Liver (tissue), 9 donors: ENCODE results near the gene CPED1. TPM values are rescaled to one million over a fixed set of nuclear protein-coding genes. Genes with fewer than 3 reads are reported as not detected.
"Not testable (repeated sequence)": the region's sequence is repeated elsewhere in the genome, so short reads cannot be mapped to it uniquely, and the experiment has no call there.

Experiments used
- DNase-seq: peaks from one replicate; pipeline ENCODE4 v3.0.0-alpha.2; 2017; ENCODE audit warnings: low spot score
- H3K27ac ChIP-seq, 2 donors: one replicate each; pipeline ENCODE4 v1.7.0; 2013; ENCODE audit warnings: inconsistent platforms in 2 of 2, low read length in 2 of 2, control low read depth in 1 of 2, low read depth in 1 of 2, mild to moderate bottlenecking in 1 of 2
- H3K27me3 ChIP-seq, 4 donors: one replicate each; pipeline versions ENCODE4 v1.6.1 to v1.7.0; 2013; ENCODE audit warnings: low read length in 3 of 4, inconsistent platforms in 1 of 4, mild to moderate bottlenecking in 1 of 4, moderate library complexity in 1 of 4; ENCODE audit not compliant: control insufficient read depth in 4 of 4, insufficient read depth in 4 of 4
- H3K36me3 ChIP-seq, 4 donors: one replicate each; pipeline versions ENCODE4 v1.6.1 to v1.7.0; 2013; ENCODE audit warnings: low read length in 3 of 4, mild to moderate bottlenecking in 3 of 4, low read depth in 1 of 4, moderate library complexity in 1 of 4; ENCODE audit not compliant: control insufficient read depth in 4 of 4, insufficient read depth in 3 of 4
- H3K4me1 ChIP-seq, 4 donors: one replicate each; pipeline versions ENCODE4 v1.6.1 to v1.7.0; 2013; ENCODE audit warnings: low read length in 3 of 4, mild to moderate bottlenecking in 3 of 4, moderate library complexity in 1 of 4; ENCODE audit not compliant: control insufficient read depth in 4 of 4, insufficient read depth in 4 of 4
- H3K4me3 ChIP-seq, 3 donors: one replicate each; pipeline versions ENCODE4 v1.6.1 to v1.7.0; 2013; ENCODE audit warnings: low read length in 3 of 3, control low read depth in 1 of 3, low read depth in 1 of 3, mild to moderate bottlenecking in 1 of 3
- H3K9ac ChIP-seq, 2 donors: one replicate each; pipeline ENCODE4 v1.7.0; 2013; ENCODE audit warnings: low read length in 2 of 2, mild to moderate bottlenecking in 2 of 2, moderate library complexity in 2 of 2, control low read depth in 1 of 2, low read depth in 1 of 2
- H3K9me3 ChIP-seq, 4 donors: one replicate each; pipeline versions ENCODE4 v1.6.1 to v1.7.0; 2013; ENCODE audit warnings: low read length in 3 of 4; ENCODE audit not compliant: control insufficient read depth in 4 of 4
- EGR1 ChIP-seq, 2 donors: IDR thresholded peaks; 2 replicates each; pipeline ENCODE4 v1.6.1; 2016 to 2018; ENCODE audit warnings: antibody characterized with exemption in 2 of 2, low read depth in 2 of 2
- FOXA1 ChIP-seq: IDR thresholded peaks from 2 replicates; pipeline ENCODE4 v1.6.1; 2016; ENCODE audit warnings: antibody characterized with exemption
- FOXA2 ChIP-seq: IDR thresholded peaks from 2 replicates; pipeline ENCODE4 v1.6.1; 2016; ENCODE audit warnings: antibody characterized with exemption
- GABPA ChIP-seq, 2 donors: IDR thresholded peaks in 1 of 2; conservative IDR thresholded peaks in 1 of 2; 2 replicates each; pipeline ENCODE4 v1.6.1; 2016; ENCODE audit warnings: antibody characterized with exemption in 2 of 2, mild to moderate bottlenecking in 1 of 2, moderate library complexity in 1 of 2
- HNF4G ChIP-seq: IDR thresholded peaks from 2 replicates; pipeline ENCODE4 v1.6.1; 2016; ENCODE audit warnings: antibody characterized with exemption
- JUND ChIP-seq, 2 donors: IDR thresholded peaks; 2 replicates each; pipeline ENCODE4 v1.6.1; 2016; ENCODE audit warnings: antibody characterized with exemption in 2 of 2
- NR2F2 ChIP-seq: IDR thresholded peaks from 2 replicates; pipeline ENCODE4 v1.6.1; 2016; ENCODE audit warnings: antibody characterized with exemption
- RAD21 ChIP-seq, 2 donors: IDR thresholded peaks; 2 replicates each; pipeline ENCODE4 v1.6.1; 2016; ENCODE audit warnings: antibody characterized with exemption in 2 of 2, mild to moderate bottlenecking in 2 of 2
- RXRA ChIP-seq, 2 donors: IDR thresholded peaks; 2 replicates each; pipeline ENCODE4 v1.6.1; 2017 to 2018; ENCODE audit warnings: antibody characterized with exemption in 2 of 2, mild to moderate bottlenecking in 1 of 2
- SP1 ChIP-seq: IDR thresholded peaks from 2 replicates; pipeline ENCODE4 v1.6.1; 2018; ENCODE audit warnings: antibody characterized with exemption, mild to moderate bottlenecking
- TAF1 ChIP-seq: conservative IDR thresholded peaks from 2 replicates; pipeline ENCODE4 v1.6.1; 2016; ENCODE audit warnings: antibody characterized with exemption, mild to moderate bottlenecking
- YY1 ChIP-seq: IDR thresholded peaks from 2 replicates; pipeline ENCODE4 v1.6.1; 2016; ENCODE audit warnings: antibody characterized with exemption, mild to moderate bottlenecking
- WGBS: extraction: QIAGEN DNeasy Blood & Tissue Kit; methylation state at CpG from one replicate; pipeline ENCODE4 v1.1.7; 2013; 5-methylcytosine and 5-hydroxymethylcytosine counted together
- polyA plus RNA-seq, 2 donors: library from polyadenylated mRNA; stranded (reverse) in 1 of 2; unstranded in 1 of 2; fragments of 200-250 nt in 1 of 2; fragments of >200 nt in 1 of 2; fragmentation: Nextera tagmentation in 1 of 2; extraction: Ambion mirVana in 1 of 2; gene quantifications; one replicate each; pipeline versions ENCODE4 v1.2.1 to v1.2.3, GENCODE V29; 2013 to 2015
- total RNA-seq, 2 donors: library from RNA; depleted of rRNA; stranded (reverse); fragments of >200 nt; gene quantifications; one replicate each; pipeline ENCODE4 v1.2.3, GENCODE V29; 2014
- TF ChIP-seq, protein P1 (sequence below): IDR thresholded peaks from 2 replicates; pipeline ENCODE4 v1.6.1; 2016; ENCODE audit warnings: antibody characterized with exemption
- TF ChIP-seq, protein P2 (sequence below): IDR thresholded peaks from 2 replicates; pipeline ENCODE4 v1.6.1; 2016; ENCODE audit warnings: antibody characterized with exemption, mild to moderate bottlenecking
- TF ChIP-seq, protein P3 (sequence below): fragments of 150-350 bp; IDR thresholded peaks from 2 replicates; pipeline ENCODE4 v1.5.1; 2017; ENCODE audit warnings: improper control_type of control experiment, low read depth, low read length; ENCODE audit not compliant: missing input control
- donor health status: healthy.
- donor health status: healthy.
- donor health status: healthy.
- donor health status: healthy.
- donor health status: healthy.

The CPED1 gene
- total and polyA plus RNA-seq, 4 donors, result 8.5 to 58.0 (median 14.6) TPM

DNA sequence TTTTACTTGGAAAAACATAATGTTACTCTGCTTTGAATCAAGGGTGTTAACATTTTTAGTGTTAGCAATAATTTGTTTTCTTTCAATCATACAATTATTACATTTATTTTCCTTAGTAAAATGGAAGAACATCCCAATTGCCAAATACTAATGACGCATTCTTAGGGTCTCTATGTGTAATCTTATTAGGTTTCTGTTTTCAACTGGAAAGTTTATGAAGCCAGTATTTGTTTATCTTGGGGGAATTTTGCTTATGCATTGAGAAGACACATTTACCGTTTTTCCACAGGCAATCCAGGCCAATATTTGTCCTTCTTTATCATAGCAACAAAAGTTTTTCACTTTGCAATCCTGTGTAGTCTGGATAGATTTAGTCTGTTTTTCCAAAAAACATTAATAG lies 134.5 kb downstream of the CPED1 start:
- Histone ChIP-seq H3K4me1 (peaks cover 0 to 5% (median under 1%) of the 10 kb centered on the region in 4 donors), H3K27ac (no peak overlapping the region), H3K27me3 (no peaks in the 10 kb centered on the region), H3K9ac (no peak overlapping the region), H3K9me3 (no peaks in the 10 kb centered on the region), H3K4me3 (no peak overlapping the region), H3K36me3 (peaks cover 0 to 9% (median 2%) of the 10 kb centered on the region in 4 donors)
- TF ChIP-seq RXRA (IDR thresholded peaks at IDR 0.05) (no peak), SP1 (no peak), YY1 (no peak), JUND (IDR thresholded peaks at IDR 0.05) (no peak), EGR1 (IDR thresholded peaks at IDR 0.05; ENCODE audit: low read depth in 2 of 2) (no peak), HNF4G (no peak), FOXA2 (no peak), FOXA1 (no peak), NR2F2 (no peak), RAD21 (IDR thresholded peaks at IDR 0.05) (no peak), GABPA (IDR thresholded peaks at IDR 0.05 in 1 of 2, conservative IDR thresholded peaks at IDR 0.05 in 1 of 2) (no peak), TAF1 (no peak)
- TF ChIP-seq, protein P1, sequence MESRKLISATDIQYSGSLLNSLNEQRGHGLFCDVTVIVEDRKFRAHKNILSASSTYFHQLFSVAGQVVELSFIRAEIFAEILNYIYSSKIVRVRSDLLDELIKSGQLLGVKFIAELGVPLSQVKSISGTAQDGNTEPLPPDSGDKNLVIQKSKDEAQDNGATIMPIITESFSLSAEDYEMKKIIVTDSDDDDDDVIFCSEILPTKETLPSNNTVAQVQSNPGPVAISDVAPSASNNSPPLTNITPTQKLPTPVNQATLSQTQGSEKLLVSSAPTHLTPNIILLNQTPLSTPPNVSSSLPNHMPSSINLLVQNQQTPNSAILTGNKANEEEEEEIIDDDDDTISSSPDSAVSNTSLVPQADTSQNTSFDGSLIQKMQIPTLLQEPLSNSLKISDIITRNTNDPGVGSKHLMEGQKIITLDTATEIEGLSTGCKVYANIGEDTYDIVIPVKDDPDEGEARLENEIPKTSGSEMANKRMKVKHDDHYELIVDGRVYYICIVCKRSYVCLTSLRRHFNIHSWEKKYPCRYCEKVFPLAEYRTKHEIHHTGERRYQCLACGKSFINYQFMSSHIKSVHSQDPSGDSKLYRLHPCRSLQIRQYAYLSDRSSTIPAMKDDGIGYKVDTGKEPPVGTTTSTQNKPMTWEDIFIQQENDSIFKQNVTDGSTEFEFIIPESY, result no peak
- TF ChIP-seq, protein P2, sequence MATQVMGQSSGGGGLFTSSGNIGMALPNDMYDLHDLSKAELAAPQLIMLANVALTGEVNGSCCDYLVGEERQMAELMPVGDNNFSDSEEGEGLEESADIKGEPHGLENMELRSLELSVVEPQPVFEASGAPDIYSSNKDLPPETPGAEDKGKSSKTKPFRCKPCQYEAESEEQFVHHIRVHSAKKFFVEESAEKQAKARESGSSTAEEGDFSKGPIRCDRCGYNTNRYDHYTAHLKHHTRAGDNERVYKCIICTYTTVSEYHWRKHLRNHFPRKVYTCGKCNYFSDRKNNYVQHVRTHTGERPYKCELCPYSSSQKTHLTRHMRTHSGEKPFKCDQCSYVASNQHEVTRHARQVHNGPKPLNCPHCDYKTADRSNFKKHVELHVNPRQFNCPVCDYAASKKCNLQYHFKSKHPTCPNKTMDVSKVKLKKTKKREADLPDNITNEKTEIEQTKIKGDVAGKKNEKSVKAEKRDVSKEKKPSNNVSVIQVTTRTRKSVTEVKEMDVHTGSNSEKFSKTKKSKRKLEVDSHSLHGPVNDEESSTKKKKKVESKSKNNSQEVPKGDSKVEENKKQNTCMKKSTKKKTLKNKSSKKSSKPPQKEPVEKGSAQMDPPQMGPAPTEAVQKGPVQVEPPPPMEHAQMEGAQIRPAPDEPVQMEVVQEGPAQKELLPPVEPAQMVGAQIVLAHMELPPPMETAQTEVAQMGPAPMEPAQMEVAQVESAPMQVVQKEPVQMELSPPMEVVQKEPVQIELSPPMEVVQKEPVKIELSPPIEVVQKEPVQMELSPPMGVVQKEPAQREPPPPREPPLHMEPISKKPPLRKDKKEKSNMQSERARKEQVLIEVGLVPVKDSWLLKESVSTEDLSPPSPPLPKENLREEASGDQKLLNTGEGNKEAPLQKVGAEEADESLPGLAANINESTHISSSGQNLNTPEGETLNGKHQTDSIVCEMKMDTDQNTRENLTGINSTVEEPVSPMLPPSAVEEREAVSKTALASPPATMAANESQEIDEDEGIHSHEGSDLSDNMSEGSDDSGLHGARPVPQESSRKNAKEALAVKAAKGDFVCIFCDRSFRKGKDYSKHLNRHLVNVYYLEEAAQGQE, result no peak
- TF ChIP-seq, protein P3, sequence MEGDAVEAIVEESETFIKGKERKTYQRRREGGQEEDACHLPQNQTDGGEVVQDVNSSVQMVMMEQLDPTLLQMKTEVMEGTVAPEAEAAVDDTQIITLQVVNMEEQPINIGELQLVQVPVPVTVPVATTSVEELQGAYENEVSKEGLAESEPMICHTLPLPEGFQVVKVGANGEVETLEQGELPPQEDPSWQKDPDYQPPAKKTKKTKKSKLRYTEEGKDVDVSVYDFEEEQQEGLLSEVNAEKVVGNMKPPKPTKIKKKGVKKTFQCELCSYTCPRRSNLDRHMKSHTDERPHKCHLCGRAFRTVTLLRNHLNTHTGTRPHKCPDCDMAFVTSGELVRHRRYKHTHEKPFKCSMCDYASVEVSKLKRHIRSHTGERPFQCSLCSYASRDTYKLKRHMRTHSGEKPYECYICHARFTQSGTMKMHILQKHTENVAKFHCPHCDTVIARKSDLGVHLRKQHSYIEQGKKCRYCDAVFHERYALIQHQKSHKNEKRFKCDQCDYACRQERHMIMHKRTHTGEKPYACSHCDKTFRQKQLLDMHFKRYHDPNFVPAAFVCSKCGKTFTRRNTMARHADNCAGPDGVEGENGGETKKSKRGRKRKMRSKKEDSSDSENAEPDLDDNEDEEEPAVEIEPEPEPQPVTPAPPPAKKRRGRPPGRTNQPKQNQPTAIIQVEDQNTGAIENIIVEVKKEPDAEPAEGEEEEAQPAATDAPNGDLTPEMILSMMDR, result no peak
- DNase-seq, result no peak
- WGBS, result 68% methylated on average over 2 of the region's 2 CpGs

DNA sequence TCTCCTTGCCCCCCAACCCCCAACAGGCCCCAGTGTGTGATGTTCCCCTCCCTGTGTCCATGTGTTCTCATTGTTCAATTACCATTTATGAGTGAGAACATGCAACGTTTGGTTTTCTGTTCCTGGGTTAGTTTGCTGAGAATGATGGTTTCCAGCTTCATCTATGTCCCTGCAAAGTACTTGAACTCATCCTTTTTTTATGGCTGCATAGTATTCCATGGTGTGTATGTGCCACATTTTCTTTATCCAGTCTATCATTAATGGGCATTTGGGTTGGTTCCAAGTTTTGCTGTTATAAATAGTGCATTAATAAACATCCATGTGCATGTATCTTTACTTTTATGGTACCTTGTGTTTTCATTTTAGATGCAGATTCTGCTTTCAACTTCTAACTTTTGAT lies 136.9 kb downstream of the CPED1 start:
- H3K4me3 ChIP-seq, H3K27ac ChIP-seq, H3K9ac ChIP-seq, H3K9me3 ChIP-seq, DNase-seq, H3K27me3 ChIP-seq: not testable (repeated sequence)
- Histone ChIP-seq H3K36me3 (peaks cover 0 to 11% (median 2%) of the 10 kb centered on the region in 4 donors), H3K4me1 (peaks cover 0 to 11% (median 2%) of the 10 kb centered on the region in 4 donors)
- 88% methylated on average over 1 of the region's 1 CpG for WGBS
